Endothelial cell of umbilical vein (primary cell): ENCODE measurements around the gene PTPRE. TPM values are rescaled to one million over a fixed set of nuclear protein-coding genes. Genes with fewer than 3 reads are reported as not detected.

Experiments
- BruUV-seq: library from RNA; stranded (reverse); fragments of 400-500 nt; replicated peaks from 2 replicates; lab custom pipeline; 2021; lab: Mats Ljungman, UMichigan
- CTCF ChIA-PET: fragments of 300-600, 350-600 bp; sonication (Branson Sonifier 250); formaldehyde crosslinking; loops from one replicate; lab custom pipeline; 2021; ENCODE audit warnings: antibody characterized with exemption, inconsistent platforms; lab: Charles Lee
- POLR2A ChIA-PET: fragments of 300-600, 350-600 bp; sonication (Branson Sonifier 250); formaldehyde crosslinking; loops from one replicate; lab custom pipeline; 2021; ENCODE audit warnings: antibody characterized with exemption, inconsistent platforms; lab: Charles Lee
- DNase-seq: peaks from one replicate; pipeline ENCODE4 v3.0.0-alpha.2; 2011; ENCODE audit warnings: low read depth, low spot score
- FAIRE-seq: peaks from 2 replicates; lab custom pipeline; 2011; peaks lifted over from hg19 to GRCh38; lab: Jason Lieb, UNC
- H2AFZ ChIP-seq: 2 replicates; pipeline ENCODE4 v1.6.0; 2012; ENCODE audit warnings: low read depth, low read length, control low read depth, inconsistent platforms
- H3K27ac ChIP-seq: 2 replicates; pipeline ENCODE4 v1.5.1; 2011; ENCODE audit warnings: low read depth, mild to moderate bottlenecking, control low read depth, low read length, moderate library complexity; ENCODE audit not compliant: insufficient read depth
- H3K27me3 ChIP-seq, 2 experiments: 2 replicates each; pipeline versions ENCODE4 v1.6.0 to v1.6.1; 2011; ENCODE audit warnings: low read length in 2 of 2, mixed read lengths in 1 of 2; ENCODE audit not compliant: control insufficient read depth in 2 of 2, insufficient read depth in 2 of 2
- H3K36me3 ChIP-seq, 2 experiments: 2 replicates in 1 of 2; 3 replicates in 1 of 2; pipeline ENCODE4 v1.5.1; 2011; ENCODE audit warnings: low read length in 2 of 2, mild to moderate bottlenecking in 1 of 2, moderate library complexity in 1 of 2; ENCODE audit not compliant: control insufficient read depth in 2 of 2, insufficient read depth in 2 of 2; ENCODE audit errors: extremely low read depth in 1 of 2
- H3K4me1 ChIP-seq: 3 replicates; pipeline ENCODE4 v1.5.1; 2011; ENCODE audit warnings: mild to moderate bottlenecking, low read length; ENCODE audit not compliant: control insufficient read depth, insufficient read depth; ENCODE audit errors: extremely low read depth
- H3K4me2 ChIP-seq: 2 replicates; pipeline ENCODE4 v1.6.1; 2011; ENCODE audit warnings: low read length, control low read depth, mixed read lengths; ENCODE audit not compliant: insufficient read depth
- H3K4me3 ChIP-seq, 3 experiments: fragments of 200-600 bp in 1 of 3; sonication (generic), shearing (Covaris generic) in 1 of 3; replicated peaks in 1 of 3; 2 replicates each; pipeline ENCODE4 v1.5.1; 2011 to 2016; ENCODE audit warnings: control low read depth in 3 of 3, low read length in 3 of 3, mild to moderate bottlenecking in 2 of 3, inconsistent platforms in 1 of 3, low read depth in 1 of 3, moderate library complexity in 1 of 3; ENCODE audit not compliant: insufficient read depth in 1 of 3
- H3K79me2 ChIP-seq: 2 replicates; pipeline ENCODE4 v1.6.0; 2012; ENCODE audit warnings: low read length, inconsistent platforms; ENCODE audit not compliant: control insufficient read depth, insufficient read depth
- H3K9ac ChIP-seq: replicated peaks from 2 replicates; pipeline ENCODE3; 2011; ENCODE audit warnings: low read length, control low read depth; ENCODE audit not compliant: insufficient read depth; ENCODE audit errors: extremely low read depth
- H3K9me1 ChIP-seq: replicated peaks from 3 replicates; pipeline ENCODE4 v1.6.0; 2011; ENCODE audit warnings: mild to moderate bottlenecking, low read length; ENCODE audit not compliant: control insufficient read depth, insufficient read depth; ENCODE audit errors: extremely low read depth
- H3K9me3 ChIP-seq: replicated peaks from 2 replicates; pipeline ENCODE4 v1.5.1; 2012; ENCODE audit warnings: low read length, inconsistent platforms; ENCODE audit not compliant: control insufficient read depth, insufficient read depth
- H4K20me1 ChIP-seq: replicated peaks from 2 replicates; pipeline ENCODE3; 2011; ENCODE audit warnings: mild to moderate bottlenecking, low read length; ENCODE audit not compliant: control insufficient read depth, insufficient read depth; ENCODE audit errors: extremely low read depth
- CTCF ChIP-seq, 2 donors: IDR thresholded peaks; 1 replicate in 1 of 2; 2 replicates in 1 of 2; pipeline ENCODE4 v1.5.1; 2011; ENCODE audit warnings: low read length in 2 of 2, mild to moderate bottlenecking in 2 of 2, moderate library complexity in 2 of 2, control low read depth in 1 of 2, inconsistent platforms in 1 of 2, low read depth in 1 of 2; ENCODE audit not compliant: insufficient read depth in 1 of 2; ENCODE audit errors: extremely low read depth in 1 of 2
- EZH2 ChIP-seq: IDR thresholded peaks from 2 replicates; pipeline ENCODE4 v1.6.1; 2012; ENCODE audit warnings: borderline replicate concordance, low read depth, mild to moderate bottlenecking, moderate library complexity, low read length, inconsistent platforms; ENCODE audit not compliant: severe bottlenecking
- JUN ChIP-seq: IDR thresholded peaks from 2 replicates; pipeline ENCODE4 v1.6.1; 2011; ENCODE audit warnings: borderline replicate concordance, low read depth; ENCODE audit not compliant: insufficient read length, insufficient read depth
- MAX ChIP-seq: IDR thresholded peaks from 2 replicates; pipeline ENCODE4 v1.6.1; 2011; ENCODE audit not compliant: insufficient read depth, insufficient read length
- POLR2A ChIP-seq: IDR thresholded peaks from 2 replicates; pipeline ENCODE4 v1.6.1; 2012; ENCODE audit warnings: low read depth, mild to moderate bottlenecking, control low read depth, low read length
- POLR2AphosphoS5 ChIP-seq: IDR thresholded peaks from 2 replicates; pipeline ENCODE4 v1.6.1; 2012; ENCODE audit warnings: low read depth, mild to moderate bottlenecking, control low read depth, low read length, moderate library complexity; ENCODE audit not compliant: insufficient read depth
- dilution Hi-C: fragments of 300-500 bp; cut with MboI; formaldehyde crosslinking; loops from one replicate; pipeline ENCODE4 v1.15.0; 2019; ENCODE audit warnings: low sequenced_read_pairs; ENCODE audit not compliant: extremely low pct_ligation_motif_present
- intact Hi-C: fragments of 100-400 bp; cut with micrococcal nuclease; formaldehyde crosslinking; loops from one replicate; pipeline ENCODE4 v1.10.0; 2022
- polyA plus RNA-seq, 4 experiments: library from polyadenylated mRNA; depleted of rRNA in 3 of 4; stranded (reverse) in 3 of 4; unstranded in 1 of 4; fragments of >200 nt; gene quantifications; 2 replicates each; pipeline versions ENCODE4 v1.2.1 to v1.2.3, GENCODE V29; 2011 to 2012; ENCODE audit warnings: missing spikeins in 1 of 4
- total RNA-seq: library from RNA; stranded (reverse); gene quantifications from 2 replicates; pipeline ENCODE4 v1.2.3, GENCODE V29; 2021

The PTPRE gene
- total and polyA plus RNA-seq, 2 donors (not counting 3 experiments of a cell fraction or from before 2014, with no cell fraction given), result 37.3 to 116 TPM

GRCh38 chr10:128061306-128062300, 154.7 kb downstream of the PTPRE start:
- H3K4me2 ChIP-seq, result no peak overlapping the region
- DNase-seq (peak; percentile 72), FAIRE-seq (peak; percentile 61)
- peaks cover 11 to 52% of the 10 kb centered on the region in 2 experiments for H3K36me3 ChIP-seq
- no peak overlapping the region for H3K27ac ChIP-seq
- no peak overlapping the region for H2AFZ ChIP-seq
- intact Hi-C loops (loop anchor here (1.0 kb wide), 1 partner anchor 13 kb away; no protein-coding TSS in a partner anchor), dilution Hi-C loops (no loop called here)
- no peak overlapping the region for H3K9ac ChIP-seq
- H3K27me3 ChIP-seq, result no peaks in the 10 kb centered on the region
- peaks cover 30% of the 10 kb centered on the region for H3K4me1 ChIP-seq
- BruUV-seq, result no TSS peak
- ChIA-PET POLR2A (no interaction called here), CTCF (interaction anchor here (1.0 to 7.3 kb wide), 9 partner anchors 11 to 207 kb away, joined by 4 to 42 read pairs (median 8); partner anchors contain the start of gene PTPRE)
- no peak overlapping the region for H3K4me3 ChIP-seq
- no peaks in the 10 kb centered on the region for H3K79me2 ChIP-seq
- no peaks in the 10 kb centered on the region for H3K9me3 ChIP-seq
- H4K20me1 ChIP-seq, result no peaks in the 10 kb centered on the region
- no peaks in the 10 kb centered on the region for H3K9me1 ChIP-seq
- TF ChIP-seq MAX (no peak), JUN (no peak), EZH2 (no peak), POLR2AphosphoS5 (no peak), POLR2A (no peak), CTCF (IDR thresholded peaks at IDR 0.05; ENCODE audit: extremely low read depth in 1 of 2, insufficient read depth in 1 of 2, low read depth in 1 of 2, low read length in 2 of 2) (no peak)
